ENCODE measurements around the gene NRGN. TPM values are rescaled to one million over a fixed set of nuclear protein-coding genes. Genes with fewer than 3 reads are reported as not detected.

The NRGN gene
- total RNA-seq, 1 experiment from 2014 or later = 2.9 TPM

- Mint-ChIP-seq H3K9me3 (no peaks in the 10 kb centered on the region), H3K27ac (no peak overlapping the region), H3K36me3 (no peaks in the 10 kb centered on the region), H3K4me3 (no peak overlapping the region), H3K27me3 (ENCODE audit: low read depth) (peaks cover 19% of the 10 kb centered on the region), H3K4me1 (no peaks in the 10 kb centered on the region)
- no peak for DNase-seq (ENCODE audit: low spot score)
- ChIA-PET POLR2A (no interaction called here), CTCF (no interaction called here)
- no peak for ATAC-seq
- TF ChIP-seq NR3C1 (CRISPR knock-in tag; conservative IDR thresholded peaks at IDR 0.05; ENCODE audit: low read depth) (no peak), ZNF396 (CRISPR knock-in tag; IDR thresholded peaks at IDR 0.05; ENCODE audit: borderline replicate concordance) (no peak), PRDM15 (CRISPR knock-in tag; IDR thresholded peaks at IDR 0.05) (no peak), STAT6 (CRISPR knock-in tag; conservative IDR thresholded peaks at IDR 0.05; ENCODE audit: low read depth) (no peak), MLX (CRISPR knock-in tag; IDR thresholded peaks at IDR 0.05) (no peak), AR (CRISPR knock-in tag; IDR thresholded peaks at IDR 0.05) (no peak), PREB (CRISPR knock-in tag; IDR thresholded peaks at IDR 0.05; ENCODE audit: borderline replicate concordance) (no peak), NFATC4 (CRISPR knock-in tag; IDR thresholded peaks at IDR 0.05) (no peak), RELA (CRISPR knock-in tag; IDR thresholded peaks at IDR 0.05; ENCODE audit: borderline replicate concordance) (no peak), MAX (CRISPR knock-in tag; IDR thresholded peaks at IDR 0.05) (no peak), NR2C2 (CRISPR knock-in tag; IDR thresholded peaks at IDR 0.05) (no peak), GTF2I (CRISPR knock-in tag; conservative IDR thresholded peaks at IDR 0.05) (no peak), ATF3 (CRISPR knock-in tag; conservative IDR thresholded peaks at IDR 0.05) (no peak), CREM (CRISPR knock-in tag; IDR thresholded peaks at IDR 0.05) (no peak)
Measured at GRCh38 chr11:124693142-124693541, 46.6 kb upstream of the NRGN start.
